Activated T-helper 2 cell treated with anti-CD3 and anti-CD28 coated beads, Interferon-gamma antibody, Interleukin-2, Interleukin-4, amounts not matched to agents 10 μg/mL and 5 μg/mL and 100 μg/mL, durations not matched to agents 14 hours and 24 hours and 36 hours (primary cell): ENCODE data around the gene TMEM121. TPM values are rescaled to one million over a fixed set of nuclear protein-coding genes. Genes with fewer than 3 reads are reported as not detected.

ENCODE experiments used
- DNase-seq: peaks from one replicate; pipeline ENCODE4 v3.0.0; 2021; ENCODE audit warnings: low spot score
- H3K27ac Mint-ChIP-seq: one replicate; pipeline ENCODE4 v1.8.0; 2021; ENCODE audit warnings: mixed read lengths
- H3K27me3 Mint-ChIP-seq: one replicate; pipeline ENCODE4 v1.8.0; 2021; ENCODE audit warnings: low read depth, mixed read lengths
- H3K36me3 Mint-ChIP-seq: one replicate; pipeline ENCODE4 v1.8.0; 2021; ENCODE audit warnings: low read depth, mixed read lengths
- H3K4me1 Mint-ChIP-seq: one replicate; pipeline ENCODE4 v1.8.0; 2021; ENCODE audit warnings: low read depth, mixed read lengths
- H3K4me3 Mint-ChIP-seq: one replicate; pipeline ENCODE4 v1.8.0; 2021; ENCODE audit warnings: low read depth, mild to moderate bottlenecking, moderate library complexity, mixed read lengths
- H3K9me3 Mint-ChIP-seq: one replicate; pipeline ENCODE4 v1.8.0; 2021; ENCODE audit warnings: mixed read lengths
- intact Hi-C: fragments of 100-400 bp; cut with micrococcal nuclease; formaldehyde crosslinking; loops from one replicate; pipeline ENCODE4 v1.15.1; 2023
- total RNA-seq: library from RNA; stranded (reverse); gene quantifications from 2 replicates; pipeline ENCODE4 v1.2.3, GENCODE V29; 2022

TMEM121 gene
- total RNA-seq, 1 donor from 2014 or later = 9.6 TPM

GRCh38 chr14:105483300-105484068, 42.9 kb upstream of the TMEM121 start:
- H3K36me3 Mint-ChIP-seq = no peaks in the 10 kb centered on the region
- H3K9me3 Mint-ChIP-seq = no peaks in the 10 kb centered on the region
- no peak overlapping the region for H3K4me3 Mint-ChIP-seq
- H3K4me1 Mint-ChIP-seq = peaks cover 24% of the 10 kb centered on the region
- intact Hi-C loops = loop anchor here (2.0 to 10.0 kb wide), 2 partner anchors 419 to 689 kb away; partner anchors contain the start of genes AKT1 and GPR132
- peak overlapping the region; percentile 97 for H3K27ac Mint-ChIP-seq
- peaks cover 13% of the 10 kb centered on the region for H3K27me3 Mint-ChIP-seq
- DNase-seq = no peak

- H3K36me3 Mint-ChIP-seq = peaks cover 2% of the 10 kb centered on the region
- peaks cover 28% of the 10 kb centered on the region for H3K4me1 Mint-ChIP-seq
- H3K27ac Mint-ChIP-seq = peak overlapping the region; percentile 49
- H3K9me3 Mint-ChIP-seq = no peaks in the 10 kb centered on the region
- DNase-seq = peak; percentile 45
- H3K27me3 Mint-ChIP-seq = peaks cover 12% of the 10 kb centered on the region
- no peak overlapping the region for H3K4me3 Mint-ChIP-seq
- intact Hi-C loops = loop anchor here (10.0 kb wide), 1 partner anchor 690 kb away; the partner anchor contains the start of gene AKT1
Observed at GRCh38 chr14:105484069-105484996, 42.0 kb upstream of the TMEM121 start.

GRCh38 chr14:105484997-105485393, 41.4 kb upstream of the TMEM121 start:
- Mint-ChIP-seq H3K27me3 (peaks cover 5% of the 10 kb centered on the region), H3K4me1 (peaks cover 27% of the 10 kb centered on the region), H3K36me3 (peaks cover 6% of the 10 kb centered on the region), H3K9me3 (no peaks in the 10 kb centered on the region), H3K27ac (no peak overlapping the region), H3K4me3 (no peak overlapping the region)
- DNase-seq = no peak
- intact Hi-C loops = loop anchor here (5.0 to 10.0 kb wide), 2 partner anchors 68 to 690 kb away; partner anchors contain the start of genes AKT1 and MTA1

GRCh38 chr14:105485739-105486162, 40.6 kb upstream of the TMEM121 start:
- no peaks in the 10 kb centered on the region for H3K9me3 Mint-ChIP-seq
- H3K36me3 Mint-ChIP-seq = peaks cover 6% of the 10 kb centered on the region
- intact Hi-C loops = loop anchor here (5.0 to 10.0 kb wide), 2 partner anchors 68 to 691 kb away; partner anchors contain the start of genes AKT1 and MTA1
- peak overlapping the region; percentile 58 for H3K27ac Mint-ChIP-seq
- peak; percentile 46 for DNase-seq
- peaks cover 3% of the 10 kb centered on the region for H3K27me3 Mint-ChIP-seq
- H3K4me1 Mint-ChIP-seq = peaks cover 26% of the 10 kb centered on the region
- peak overlapping the region; percentile 18 for H3K4me3 Mint-ChIP-seq

- Mint-ChIP-seq H3K9me3 (no peaks in the 10 kb centered on the region), H3K27ac (peak within 1 kb of the TSS; percentile 79), H3K36me3 (peaks cover 6% of the 10 kb centered on the region), H3K27me3 (no peaks in the 10 kb centered on the region), H3K4me1 (peaks cover 23% of the 10 kb centered on the region), H3K4me3 (peak within 1 kb of the TSS; percentile 85)
- intact Hi-C loops = loop anchor here (5.0 to 10.0 kb wide), 2 partner anchors 69 to 692 kb away; partner anchors contain the start of genes AKT1 and MTA1
- DNase-seq = no peak
Observed at GRCh38 chr14:105486163-105486973, 40.0 kb upstream of the TMEM121 start, which contains the start of gene CRIP1. Gene CRIP1 (plus strand): TSS chr14:105486886. CDS start chr14:105487260, 374 bp downstream.

- Mint-ChIP-seq H3K4me3 (peak overlapping the region; percentile 52), H3K27me3 (no peaks in the 10 kb centered on the region), H3K9me3 (no peaks in the 10 kb centered on the region), H3K36me3 (peaks cover 6% of the 10 kb centered on the region), H3K4me1 (peaks cover 23% of the 10 kb centered on the region), H3K27ac (peak overlapping the region; percentile 52)
- intact Hi-C loops = loop anchor here (5.0 to 10.0 kb wide), 2 partner anchors 70 to 692 kb away; partner anchors contain the start of genes AKT1 and MTA1
- peak; percentile 44 for DNase-seq
Observed at GRCh38 chr14:105486974-105487448, 39.4 kb upstream of the TMEM121 start.

- Mint-ChIP-seq H3K9me3 (no peaks in the 10 kb centered on the region), H3K4me3 (peak overlapping the region; percentile 85), H3K27me3 (no peaks in the 10 kb centered on the region), H3K36me3 (peaks cover 6% of the 10 kb centered on the region), H3K4me1 (peaks cover 20% of the 10 kb centered on the region), H3K27ac (peak overlapping the region; percentile 79)
- intact Hi-C loops = loop anchor here (5.0 to 10.0 kb wide), 2 partner anchors 70 to 693 kb away; partner anchors contain the start of genes AKT1 and MTA1
- DNase-seq = peak; percentile 74
Observed at GRCh38 chr14:105487449-105487985, 38.9 kb upstream of the TMEM121 start.

- Mint-ChIP-seq H3K4me3 (peak overlapping the region; percentile 85), H3K4me1 (peaks cover 19% of the 10 kb centered on the region), H3K9me3 (no peaks in the 10 kb centered on the region), H3K36me3 (peaks cover 6% of the 10 kb centered on the region), H3K27me3 (no peaks in the 10 kb centered on the region), H3K27ac (peak overlapping the region; percentile 79)
- intact Hi-C loops = loop anchor here (5.0 to 10.0 kb wide), 2 partner anchors 71 to 693 kb away; partner anchors contain the start of genes AKT1 and MTA1
- DNase-seq = no peak
Observed at GRCh38 chr14:105487986-105488777, 38.2 kb upstream of the TMEM121 start.

- H3K27me3 Mint-ChIP-seq = no peaks in the 10 kb centered on the region
- peaks cover 19% of the 10 kb centered on the region for H3K4me1 Mint-ChIP-seq
- H3K27ac Mint-ChIP-seq = peak overlapping the region; percentile 83
- intact Hi-C loops = loop anchor here (5.0 to 10.0 kb wide), 2 partner anchors 72 to 694 kb away; partner anchors contain the start of genes AKT1 and MTA1
- no peak for DNase-seq
- H3K36me3 Mint-ChIP-seq = peaks cover 6% of the 10 kb centered on the region
- H3K9me3 Mint-ChIP-seq = no peaks in the 10 kb centered on the region
- peak overlapping the region; percentile 85 for H3K4me3 Mint-ChIP-seq
Observed at GRCh38 chr14:105488781-105489541, 37.4 kb upstream of the TMEM121 start.

GRCh38 chr14:105489542-105490266, 36.7 kb upstream of the TMEM121 start:
- intact Hi-C loops = loop anchor here (1.0 to 10.0 kb wide), 8 partner anchors 15 to 695 kb away; partner anchors contain the start of genes AKT1, CDCA4, CRIP2 and MTA1
- Mint-ChIP-seq H3K27ac (peak overlapping the region; percentile 83), H3K27me3 (no peaks in the 10 kb centered on the region), H3K4me1 (peaks cover 12% of the 10 kb centered on the region), H3K4me3 (peak overlapping the region; percentile 76), H3K36me3 (peaks cover 6% of the 10 kb centered on the region), H3K9me3 (no peaks in the 10 kb centered on the region)
- DNase-seq = peak; percentile 83
